ENCODE data around the gene COMMD2. TPM values are rescaled to one million over a fixed set of nuclear protein-coding genes. Genes with fewer than 3 reads are reported as not detected.

COMMD2 gene
- total and polyA plus RNA-seq, 7 donors, result 10.2 to 27.5 (median 17.1) TPM

- intact Hi-C loops (cut with DNase I), result no loop called here
- Histone ChIP-seq H3K4me1 (no peaks in the 10 kb centered on the region), H3K27me3 (no peaks in the 10 kb centered on the region), H3K9me3 (no peaks in the 10 kb centered on the region), H3K4me3 (no peak overlapping the region), H3K27ac (no peak overlapping the region), H3K36me3 (peaks cover 0 to 34% (median 10%) of the 10 kb centered on the region in 4 donors)
- no peak for DNase-seq
- TF ChIP-seq POLR2A (IDR thresholded peaks at IDR 0.05), result no peak
- TF ChIP-seq EP300 (IDR thresholded peaks at IDR 0.05), result no peak
- no peak for TF ChIP-seq POLR2AphosphoS5 (IDR thresholded peaks at IDR 0.05)
- TF ChIP-seq, protein P1, sequence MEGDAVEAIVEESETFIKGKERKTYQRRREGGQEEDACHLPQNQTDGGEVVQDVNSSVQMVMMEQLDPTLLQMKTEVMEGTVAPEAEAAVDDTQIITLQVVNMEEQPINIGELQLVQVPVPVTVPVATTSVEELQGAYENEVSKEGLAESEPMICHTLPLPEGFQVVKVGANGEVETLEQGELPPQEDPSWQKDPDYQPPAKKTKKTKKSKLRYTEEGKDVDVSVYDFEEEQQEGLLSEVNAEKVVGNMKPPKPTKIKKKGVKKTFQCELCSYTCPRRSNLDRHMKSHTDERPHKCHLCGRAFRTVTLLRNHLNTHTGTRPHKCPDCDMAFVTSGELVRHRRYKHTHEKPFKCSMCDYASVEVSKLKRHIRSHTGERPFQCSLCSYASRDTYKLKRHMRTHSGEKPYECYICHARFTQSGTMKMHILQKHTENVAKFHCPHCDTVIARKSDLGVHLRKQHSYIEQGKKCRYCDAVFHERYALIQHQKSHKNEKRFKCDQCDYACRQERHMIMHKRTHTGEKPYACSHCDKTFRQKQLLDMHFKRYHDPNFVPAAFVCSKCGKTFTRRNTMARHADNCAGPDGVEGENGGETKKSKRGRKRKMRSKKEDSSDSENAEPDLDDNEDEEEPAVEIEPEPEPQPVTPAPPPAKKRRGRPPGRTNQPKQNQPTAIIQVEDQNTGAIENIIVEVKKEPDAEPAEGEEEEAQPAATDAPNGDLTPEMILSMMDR (IDR thresholded peaks at IDR 0.05), result no peak
Observed at GRCh38 chr3:149736953-149737205, 15.4 kb downstream of the COMMD2 start.

GRCh38 chr3:149736175-149736952, 15.9 kb downstream of the COMMD2 start:
- DNase-seq, result no peak
- intact Hi-C loops (cut with DNase I), result no loop called here
- TF ChIP-seq POLR2AphosphoS5 (IDR thresholded peaks at IDR 0.05) (no peak), EP300 (IDR thresholded peaks at IDR 0.05) (no peak), POLR2A (IDR thresholded peaks at IDR 0.05) (no peak)
- TF ChIP-seq, protein P1 (IDR thresholded peaks at IDR 0.05), result no peak
- Histone ChIP-seq H3K36me3 (peaks cover 0 to 32% (median 10%) of the 10 kb centered on the region in 4 donors), H3K4me3 (no peak overlapping the region), H3K27ac (no peak overlapping the region), H3K27me3 (no peaks in the 10 kb centered on the region), H3K9me3 (no peaks in the 10 kb centered on the region), H3K4me1 (no peaks in the 10 kb centered on the region)
- 74 to 75% methylated on average over 2 of the region's 2 CpGs for WGBS, 2 donors

GRCh38 chr3:149732234-149732633, 20.1 kb downstream of the COMMD2 start:
- TF ChIP-seq POLR2A (IDR thresholded peaks at IDR 0.05), result no peak
- TF ChIP-seq, protein P1 (IDR thresholded peaks at IDR 0.05), result no peak
- no peak for TF ChIP-seq POLR2AphosphoS5 (IDR thresholded peaks at IDR 0.05)
- no peak for TF ChIP-seq EP300 (IDR thresholded peaks at IDR 0.05)
- no peaks in the 10 kb centered on the region for H3K27me3 ChIP-seq
- no peak overlapping the region for H3K4me3 ChIP-seq
- no peaks in the 10 kb centered on the region for H3K4me1 ChIP-seq
- H3K36me3 ChIP-seq, result peaks cover 0 to 8% (median 0%) of the 10 kb centered on the region in 4 donors
- no peak overlapping the region for H3K27ac ChIP-seq
- WGBS, 2 donors, result 87 to 94% methylated on average over 3 of the region's 3 CpGs
- no peaks in the 10 kb centered on the region for H3K9me3 ChIP-seq
- intact Hi-C loops (cut with DNase I), result no loop called here
- DNase-seq, result no peak

DNA sequence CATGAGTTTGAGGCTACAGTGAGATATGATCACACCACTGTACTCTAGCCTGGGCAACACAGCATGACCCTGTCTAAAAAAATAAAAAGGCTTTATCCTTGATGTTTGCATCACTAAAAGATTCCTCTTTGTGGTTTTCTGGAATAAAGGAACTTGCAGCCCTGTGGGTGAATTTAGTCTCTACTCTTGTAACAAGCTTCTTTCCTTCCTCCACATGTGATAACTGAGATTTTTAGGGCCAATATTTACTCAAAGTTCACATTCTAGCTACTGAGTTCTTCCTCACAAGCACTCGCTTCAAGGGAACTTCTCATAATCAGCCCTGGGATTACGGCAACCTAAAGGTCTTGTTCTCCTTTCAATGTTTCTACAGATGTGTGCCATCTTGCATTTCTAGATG, 24.6 kb downstream of the COMMD2 start:
- TF ChIP-seq EP300 (IDR thresholded peaks at IDR 0.05), result no peak
- TF ChIP-seq, protein P1 (IDR thresholded peaks at IDR 0.05), result no peak
- no peak for TF ChIP-seq POLR2A (IDR thresholded peaks at IDR 0.05)
- TF ChIP-seq POLR2AphosphoS5 (IDR thresholded peaks at IDR 0.05), result no peak
- no peaks in the 10 kb centered on the region for H3K27me3 ChIP-seq
- no peak overlapping the region for H3K4me3 ChIP-seq
- H3K4me1 ChIP-seq, result no peaks in the 10 kb centered on the region
- DNase-seq, result no peak
- H3K36me3 ChIP-seq, result no peaks in the 10 kb centered on the region
- 88 to 89% methylated on average over 2 of the region's 2 CpGs for WGBS, 2 donors
- H3K9me3 ChIP-seq, result no peaks in the 10 kb centered on the region
- H3K27ac ChIP-seq, result no peak overlapping the region
- intact Hi-C loops (cut with DNase I), result no loop called here
